HG02943 (cell line): Measurements from ENCODE around the gene TMEM53.

Experiments
- ATAC-seq: cut with Tn5 transposase; IDR thresholded peaks from one replicate; pipeline ENCODE4 v1.9.1; 2021; ENCODE audit warnings: mild to moderate bottlenecking, low read depth, moderate library complexity; ENCODE audit not compliant: unreplicated experiment

TMEM53 gene

GRCh38 chr1:44606701-44607281, 67.5 kb downstream of the TMEM53 start:
- ATAC-seq: no peak

- ATAC-seq: no peak
Measured at GRCh38 chr1:44605914-44606615, 68.2 kb downstream of the TMEM53 start.

GRCh38 chr1:44604157-44604955, 69.9 kb downstream of the TMEM53 start:
- no peak for ATAC-seq

GRCh38 chr1:44603718-44604117, 70.6 kb downstream of the TMEM53 start:
- ATAC-seq: no peak
